Testis (tissue), 3 donors: ENCODE data around the gene HAUS8. TPM values are rescaled to one million over a fixed set of nuclear protein-coding genes. Genes with fewer than 3 reads are reported as not detected.

Experiments
- DNase-seq: peaks from one replicate; pipeline ENCODE4 v3.0.0-alpha.2; 2019
- H3K27ac ChIP-seq, 2 donors: fragments of 200-600 bp; sonication (generic); one replicate each; pipeline ENCODE4 v1.5.1; 2019
- H3K27me3 ChIP-seq: fragments of 200-600 bp; sonication (generic); one replicate; pipeline ENCODE4 v1.5.1; 2019
- H3K36me3 ChIP-seq: fragments of 200-600 bp; sonication (generic); one replicate; pipeline ENCODE4 v1.5.1; 2017; ENCODE audit warnings: low read depth; ENCODE audit errors: missing control alignments
- H3K4me1 ChIP-seq: fragments of 200-600 bp; sonication (generic); one replicate; pipeline ENCODE4 v1.5.1; 2019
- H3K4me3 ChIP-seq, 2 donors: fragments of 200-600 bp; sonication (generic); one replicate each; pipeline ENCODE4 v1.5.1; 2017 to 2019
- H3K9me3 ChIP-seq: fragments of 200-600 bp; sonication (generic); one replicate; pipeline ENCODE4 v1.5.1; 2017
- CTCF ChIP-seq, 3 experiments: fragments of 450-650 bp in 2 of 3; fragments of 200-600 bp in 1 of 3; sonication (generic) in 1 of 3; IDR thresholded peaks; one replicate each; pipeline ENCODE4 v1.5.1; 2016 to 2019; ENCODE audit warnings: antibody characterized with exemption in 3 of 3, mild to moderate bottlenecking in 2 of 3, moderate library complexity in 1 of 3
- POLR2A ChIP-seq: fragments of 450-650 bp; IDR thresholded peaks from one replicate; pipeline ENCODE4 v1.6.1; 2017; ENCODE audit warnings: antibody characterized with exemption, mild to moderate bottlenecking, moderate library complexity
- WGBS, 2 donors: methylation state at CpG; one replicate each; pipeline ENCODE4 v1.1.5; 2018; 5-methylcytosine and 5-hydroxymethylcytosine counted together
- intact Hi-C: fragments of 100-400 bp; cut with DNase I; formaldehyde crosslinking; loops from one replicate; pipeline ENCODE4 v1.15.1; 2023; ENCODE audit warnings: low total_unique reads
- polyA plus RNA-seq: library from polyadenylated mRNA; stranded (reverse); fragments of 350-450 nt; fragmentation: Illumina TruSeq; extraction: RNeasy Lipid Tissue Mini Kit (QIAGEN cat#74804); gene quantifications from one replicate; pipeline ENCODE4 v1.2.3, GENCODE V29; 2014; ENCODE audit warnings: low read depth, low replicate concordance; ENCODE audit not compliant: insufficient read depth
- total RNA-seq, 2 donors: library from RNA; depleted of rRNA; stranded (reverse); fragments of >200 nt; gene quantifications; one replicate each; pipeline ENCODE4 v1.2.3, GENCODE V29; 2016

The HAUS8 gene
- total and polyA plus RNA-seq, 3 donors from 2014 or later: 20.0 to 29.7 (median 23.5) TPM

GRCh38 chr19:17058236-17058635, 17.0 kb downstream of the HAUS8 start:
- Histone ChIP-seq H3K4me3 (no peak overlapping the region), H3K9me3 (no peaks in the 10 kb centered on the region), H3K27ac (no peak overlapping the region), H3K27me3 (no peaks in the 10 kb centered on the region), H3K36me3 (no peaks in the 10 kb centered on the region), H3K4me1 (no peaks in the 10 kb centered on the region)
- DNase-seq: no peak
- WGBS, 2 donors: 97% methylated on average over 8 of the region's 8 CpGs
- intact Hi-C loops: loop anchor here (10.0 kb wide), 1 partner anchor 283 kb away; no protein-coding TSS in a partner anchor
- TF ChIP-seq POLR2A (no peak), CTCF (IDR thresholded peaks at IDR 0.05) (no peak)

- no peak for DNase-seq
- H3K4me3 ChIP-seq: no peak overlapping the region
- no peaks in the 10 kb centered on the region for H3K9me3 ChIP-seq
- intact Hi-C loops: loop anchor here (10.0 kb wide), 1 partner anchor 281 kb away; no protein-coding TSS in a partner anchor
- WGBS, 2 donors: 92 to 97% methylated on average over 7 to 15 of the region's 15 CpGs
- no peaks in the 10 kb centered on the region for H3K36me3 ChIP-seq
- TF ChIP-seq POLR2A: no peak
- no peak for TF ChIP-seq CTCF (IDR thresholded peaks at IDR 0.05)
- H3K4me1 ChIP-seq: no peaks in the 10 kb centered on the region
- H3K27ac ChIP-seq: no peak overlapping the region
- no peaks in the 10 kb centered on the region for H3K27me3 ChIP-seq
Observed at GRCh38 chr19:17055636-17056035, 19.6 kb downstream of the HAUS8 start.

GRCh38 chr19:17054746-17055145, 20.5 kb downstream of the HAUS8 start:
- DNase-seq: no peak
- H3K4me3 ChIP-seq: no peak overlapping the region
- no peak for TF ChIP-seq CTCF (IDR thresholded peaks at IDR 0.05)
- no peak for TF ChIP-seq POLR2A
- WGBS, 2 donors: 91 to 92% methylated on average over 5 of the region's 5 CpGs
- no peaks in the 10 kb centered on the region for H3K4me1 ChIP-seq
- no peaks in the 10 kb centered on the region for H3K9me3 ChIP-seq
- H3K27ac ChIP-seq: no peak overlapping the region
- no peaks in the 10 kb centered on the region for H3K36me3 ChIP-seq
- H3K27me3 ChIP-seq: no peaks in the 10 kb centered on the region
- intact Hi-C loops: loop anchor here (10.0 kb wide), 1 partner anchor 280 kb away; no protein-coding TSS in a partner anchor

- Histone ChIP-seq H3K27ac (no peak overlapping the region), H3K4me3 (no peak overlapping the region), H3K27me3 (no peaks in the 10 kb centered on the region), H3K36me3 (no peaks in the 10 kb centered on the region), H3K4me1 (peaks cover 6% of the 10 kb centered on the region), H3K9me3 (no peaks in the 10 kb centered on the region)
- 63 to 65% methylated on average over 8 of the region's 8 CpGs for WGBS, 2 donors
- no peak for TF ChIP-seq POLR2A
- peak; percentile 54 to 80 (median 64) for TF ChIP-seq CTCF (IDR thresholded peaks at IDR 0.05)
- peak; percentile 72 for DNase-seq
- intact Hi-C loops: loop anchor here (10.0 kb wide), 1 partner anchor 278 kb away; no protein-coding TSS in a partner anchor
Observed at GRCh38 chr19:17052439-17052838, 22.8 kb downstream of the HAUS8 start.

- Histone ChIP-seq H3K27me3 (no peaks in the 10 kb centered on the region), H3K27ac (no peak overlapping the region), H3K4me3 (no peak overlapping the region), H3K9me3 (no peaks in the 10 kb centered on the region), H3K36me3 (no peaks in the 10 kb centered on the region), H3K4me1 (peaks cover 6% of the 10 kb centered on the region)
- WGBS, 2 donors: 83 to 85% methylated on average over 18 of the region's 18 CpGs
- intact Hi-C loops: loop anchor here (10.0 kb wide), 1 partner anchor 275 kb away; no protein-coding TSS in a partner anchor
- TF ChIP-seq POLR2A (no peak), CTCF (IDR thresholded peaks at IDR 0.05) (no peak)
- DNase-seq: peak; percentile 29
Observed at GRCh38 chr19:17049711-17050280, 25.5 kb downstream of the HAUS8 start.
